Panc1 (cell line): ENCODE measurements around the gene PLEKHA7. TPM values are rescaled to one million over a fixed set of nuclear protein-coding genes. Genes with fewer than 3 reads are reported as not detected.

Source experiments
- ATAC-seq: fragments of 200-7000 bp; cut with Tn5 transposase; 2 replicates; pipeline ENCODE4 v1.9.1; 2020; ENCODE audit warnings: mild to moderate bottlenecking, moderate library complexity
- BruUV-seq: library from RNA; stranded (reverse); fragments of 400-500 nt; replicated peaks from 2 replicates; lab custom pipeline; 2021; lab: Mats Ljungman, UMichigan
- CTCF ChIA-PET: fragments of 300-600 bp; sonication (Branson Sonifier 250); formaldehyde crosslinking; loops from one replicate; lab custom pipeline; 2022; ENCODE audit warnings: antibody characterized with exemption; lab: Charles Lee
- POLR2A ChIA-PET: fragments of 300-600 bp; sonication (Branson Sonifier 250); formaldehyde crosslinking; loops from one replicate; lab custom pipeline; 2022; ENCODE audit warnings: antibody characterized with exemption; lab: Charles Lee
- DNase-seq: peaks from one replicate; pipeline ENCODE4 v3.0.0-alpha.2; 2010; ENCODE audit warnings: low read depth, low spot score
- H3K27ac ChIP-seq: 2 replicates; pipeline ENCODE4 v1.5.1; 2011; ENCODE audit warnings: mild to moderate bottlenecking, low read length, inconsistent platforms
- H3K27me3 ChIP-seq: fragments of 200-500 bp; sonication (Bioruptor generic); 2 replicates; pipeline ENCODE4 v1.6.0; 2014; ENCODE audit warnings: low read length, inconsistent platforms; ENCODE audit not compliant: control insufficient read depth, insufficient read depth
- H3K36me3 ChIP-seq: fragments of 200-500 bp; sonication (Bioruptor generic); 2 replicates; pipeline ENCODE4 v1.5.1; 2014; ENCODE audit warnings: inconsistent platforms, mild to moderate bottlenecking, low read length, moderate library complexity; ENCODE audit not compliant: control insufficient read depth, insufficient read depth
- H3K4me1 ChIP-seq: 2 replicates; pipeline ENCODE4 v1.5.1; 2011; ENCODE audit warnings: inconsistent platforms, mild to moderate bottlenecking, low read length, moderate library complexity; ENCODE audit not compliant: control insufficient read depth, insufficient read depth
- H3K4me3 ChIP-seq, 2 experiments: 2 replicates each; pipeline ENCODE4 v1.5.1; 2011 to 2012; ENCODE audit warnings: low read depth in 2 of 2, low read length in 2 of 2, mild to moderate bottlenecking in 2 of 2, inconsistent platforms in 1 of 2, moderate library complexity in 1 of 2
- H3K9me3 ChIP-seq: fragments of 200-500 bp; sonication (Bioruptor generic); 2 replicates; pipeline ENCODE4 v1.5.1; 2014; ENCODE audit warnings: low read depth, mild to moderate bottlenecking, inconsistent platforms, low read length, moderate library complexity; ENCODE audit not compliant: control insufficient read depth, insufficient read depth
- POLR2AphosphoS5 ChIP-seq: IDR thresholded peaks from 2 replicates; pipeline ENCODE4 v1.6.1; 2012; ENCODE audit warnings: mild to moderate bottlenecking, low read depth, low read length, moderate library complexity
- SIN3A ChIP-seq: IDR thresholded peaks from 2 replicates; pipeline ENCODE4 v1.6.1; 2012; ENCODE audit warnings: low read depth, mild to moderate bottlenecking, low read length, moderate library complexity, borderline replicate concordance; ENCODE audit not compliant: insufficient read depth
- TCF7L2 ChIP-seq: IDR thresholded peaks from 2 replicates; pipeline ENCODE4 v1.6.1; 2011; ENCODE audit warnings: mild to moderate bottlenecking, low read depth, low read length, inconsistent platforms
- in situ Hi-C: cut with HindIII; loops from 2 replicates; pipeline ENCODE4 v1.10.0; 2016; ENCODE audit warnings: low sequenced_read_pairs, low pct_unique_long_range_greater_than_20kb
- intact Hi-C: fragments of 100-400 bp; cut with micrococcal nuclease; formaldehyde crosslinking; loops from one replicate; pipeline ENCODE4 v1.10.0; 2022; ENCODE audit not compliant: unreplicated experiment
- total RNA-seq: library from RNA; stranded (reverse); gene quantifications from one replicate; pipeline ENCODE4 v1.2.1, GENCODE V29; 2021; ENCODE audit not compliant: unreplicated experiment
- TF ChIP-seq, protein P1 (sequence below), 2 experiments: IDR thresholded peaks; 2 replicates each; pipeline ENCODE4 v1.6.1; 2011 to 2012; ENCODE audit warnings: low read depth in 2 of 2, control low read depth in 1 of 2, low read length in 1 of 2, mild to moderate bottlenecking in 1 of 2, moderate library complexity in 1 of 2; ENCODE audit not compliant: insufficient read depth in 1 of 2
- TF ChIP-seq, protein P2 (sequence below): fragments of 450-650 bp; IDR thresholded peaks from 2 replicates; pipeline ENCODE4 v1.5.1; 2017; ENCODE audit warnings: mild to moderate bottlenecking

PLEKHA7 gene
- total RNA-seq, 1 experiment from 2014 or later, result 11.6 TPM

DNA sequence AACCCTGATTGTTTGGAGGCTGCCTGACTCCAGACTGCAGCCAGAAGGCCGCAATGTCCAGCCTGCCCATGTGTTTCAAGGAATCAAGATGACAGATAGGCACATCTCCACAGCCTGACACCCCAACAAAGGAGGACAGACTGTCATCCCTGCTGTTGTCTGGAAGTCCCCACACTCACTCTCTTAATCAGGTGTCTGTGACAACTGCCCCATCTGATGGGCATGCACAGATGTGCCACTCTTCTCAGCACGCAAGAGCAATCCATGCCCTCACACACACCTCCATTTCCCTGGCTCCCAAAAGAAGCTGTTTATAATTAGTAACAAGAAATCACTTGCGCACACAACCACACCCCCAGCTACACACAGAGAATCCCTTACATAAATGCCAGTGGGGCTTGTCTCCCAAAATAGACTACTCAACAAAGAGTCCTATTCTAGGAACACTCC is 158.2 kb downstream of the PLEKHA7 start:
- H3K36me3 ChIP-seq, result no peaks in the 10 kb centered on the region
- H3K4me3 ChIP-seq, result no peak overlapping the region
- no TSS peak for BruUV-seq
- ATAC-seq, result no peak
- H3K27me3 ChIP-seq, result no peaks in the 10 kb centered on the region
- no peaks in the 10 kb centered on the region for H3K9me3 ChIP-seq
- TF ChIP-seq POLR2AphosphoS5, result no peak
- TF ChIP-seq, protein P1, sequence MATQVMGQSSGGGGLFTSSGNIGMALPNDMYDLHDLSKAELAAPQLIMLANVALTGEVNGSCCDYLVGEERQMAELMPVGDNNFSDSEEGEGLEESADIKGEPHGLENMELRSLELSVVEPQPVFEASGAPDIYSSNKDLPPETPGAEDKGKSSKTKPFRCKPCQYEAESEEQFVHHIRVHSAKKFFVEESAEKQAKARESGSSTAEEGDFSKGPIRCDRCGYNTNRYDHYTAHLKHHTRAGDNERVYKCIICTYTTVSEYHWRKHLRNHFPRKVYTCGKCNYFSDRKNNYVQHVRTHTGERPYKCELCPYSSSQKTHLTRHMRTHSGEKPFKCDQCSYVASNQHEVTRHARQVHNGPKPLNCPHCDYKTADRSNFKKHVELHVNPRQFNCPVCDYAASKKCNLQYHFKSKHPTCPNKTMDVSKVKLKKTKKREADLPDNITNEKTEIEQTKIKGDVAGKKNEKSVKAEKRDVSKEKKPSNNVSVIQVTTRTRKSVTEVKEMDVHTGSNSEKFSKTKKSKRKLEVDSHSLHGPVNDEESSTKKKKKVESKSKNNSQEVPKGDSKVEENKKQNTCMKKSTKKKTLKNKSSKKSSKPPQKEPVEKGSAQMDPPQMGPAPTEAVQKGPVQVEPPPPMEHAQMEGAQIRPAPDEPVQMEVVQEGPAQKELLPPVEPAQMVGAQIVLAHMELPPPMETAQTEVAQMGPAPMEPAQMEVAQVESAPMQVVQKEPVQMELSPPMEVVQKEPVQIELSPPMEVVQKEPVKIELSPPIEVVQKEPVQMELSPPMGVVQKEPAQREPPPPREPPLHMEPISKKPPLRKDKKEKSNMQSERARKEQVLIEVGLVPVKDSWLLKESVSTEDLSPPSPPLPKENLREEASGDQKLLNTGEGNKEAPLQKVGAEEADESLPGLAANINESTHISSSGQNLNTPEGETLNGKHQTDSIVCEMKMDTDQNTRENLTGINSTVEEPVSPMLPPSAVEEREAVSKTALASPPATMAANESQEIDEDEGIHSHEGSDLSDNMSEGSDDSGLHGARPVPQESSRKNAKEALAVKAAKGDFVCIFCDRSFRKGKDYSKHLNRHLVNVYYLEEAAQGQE (IDR thresholded peaks at IDR 0.05; ENCODE audit: insufficient read depth in 1 of 2, low read depth in 2 of 2, low read length in 1 of 2), result no peak
- no peak for TF ChIP-seq TCF7L2
- TF ChIP-seq SIN3A, result no peak
- TF ChIP-seq, protein P2, sequence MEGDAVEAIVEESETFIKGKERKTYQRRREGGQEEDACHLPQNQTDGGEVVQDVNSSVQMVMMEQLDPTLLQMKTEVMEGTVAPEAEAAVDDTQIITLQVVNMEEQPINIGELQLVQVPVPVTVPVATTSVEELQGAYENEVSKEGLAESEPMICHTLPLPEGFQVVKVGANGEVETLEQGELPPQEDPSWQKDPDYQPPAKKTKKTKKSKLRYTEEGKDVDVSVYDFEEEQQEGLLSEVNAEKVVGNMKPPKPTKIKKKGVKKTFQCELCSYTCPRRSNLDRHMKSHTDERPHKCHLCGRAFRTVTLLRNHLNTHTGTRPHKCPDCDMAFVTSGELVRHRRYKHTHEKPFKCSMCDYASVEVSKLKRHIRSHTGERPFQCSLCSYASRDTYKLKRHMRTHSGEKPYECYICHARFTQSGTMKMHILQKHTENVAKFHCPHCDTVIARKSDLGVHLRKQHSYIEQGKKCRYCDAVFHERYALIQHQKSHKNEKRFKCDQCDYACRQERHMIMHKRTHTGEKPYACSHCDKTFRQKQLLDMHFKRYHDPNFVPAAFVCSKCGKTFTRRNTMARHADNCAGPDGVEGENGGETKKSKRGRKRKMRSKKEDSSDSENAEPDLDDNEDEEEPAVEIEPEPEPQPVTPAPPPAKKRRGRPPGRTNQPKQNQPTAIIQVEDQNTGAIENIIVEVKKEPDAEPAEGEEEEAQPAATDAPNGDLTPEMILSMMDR, result no peak
- H3K27ac ChIP-seq, result no peak overlapping the region
- ChIA-PET POLR2A (no interaction called here), CTCF (no interaction called here)
- no peaks in the 10 kb centered on the region for H3K4me1 ChIP-seq
- in situ Hi-C loops (no loop called here), intact Hi-C loops (no loop called here)
- no peak for DNase-seq

DNA sequence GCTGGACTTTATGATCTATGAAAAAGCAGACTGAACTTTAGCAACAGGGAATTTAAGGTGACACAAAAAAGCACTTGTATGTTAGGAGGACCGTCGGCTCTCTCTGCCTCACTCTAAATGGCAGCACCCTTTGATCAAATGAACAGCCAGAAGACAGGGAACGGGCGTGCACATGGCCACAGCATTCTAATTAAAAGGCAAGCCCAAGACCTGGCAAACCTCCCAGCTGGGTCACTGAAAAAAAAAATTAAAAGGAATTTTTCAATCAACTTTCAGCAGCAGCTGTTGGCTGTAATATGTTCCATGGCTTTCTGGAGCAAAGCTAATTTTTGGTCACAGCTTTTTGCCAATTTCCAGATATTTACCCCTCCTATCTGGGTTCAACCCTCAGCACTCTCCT is 159.2 kb downstream of the PLEKHA7 start:
- ChIA-PET CTCF (no interaction called here), POLR2A (no interaction called here)
- TF ChIP-seq, protein P2, result no peak
- TF ChIP-seq, protein P1 (IDR thresholded peaks at IDR 0.05; ENCODE audit: insufficient read depth in 1 of 2, low read depth in 2 of 2, low read length in 1 of 2), result no peak
- TF ChIP-seq TCF7L2, result no peak
- Histone ChIP-seq H3K4me1 (no peaks in the 10 kb centered on the region), H3K9me3 (no peaks in the 10 kb centered on the region), H3K27me3 (no peaks in the 10 kb centered on the region), H3K36me3 (no peaks in the 10 kb centered on the region), H3K4me3 (no peak overlapping the region), H3K27ac (no peak overlapping the region)
- no TSS peak for BruUV-seq
- ATAC-seq (no peak), DNase-seq (no peak)
- in situ Hi-C loops, result no loop called here
- intact Hi-C loops, result no loop called here
